WERI-Rb-1 (cell line): ENCODE data around the gene KRTAP5-8.

Experiments used
- DNase-seq: peaks from one replicate; pipeline ENCODE4 v3.0.0-alpha.2; 2020
- H3K27ac ChIP-seq: fragments of 250-450 bp; sonication (Bioruptor Pico); 2 replicates; pipeline ENCODE4 v1.5.1; 2020; ENCODE audit warnings: mild to moderate bottlenecking, moderate library complexity
- H3K27me3 ChIP-seq: fragments of 250-450 bp; sonication (Bioruptor Pico); 2 replicates; pipeline ENCODE4 v1.5.1; 2021; ENCODE audit warnings: mild to moderate bottlenecking, low read depth, moderate library complexity; ENCODE audit not compliant: insufficient read depth, severe bottlenecking
- H3K36me3 ChIP-seq: fragments of 250-450 bp; sonication (Bioruptor Pico); 2 replicates; pipeline ENCODE4 v1.5.1; 2020; ENCODE audit warnings: mild to moderate bottlenecking, moderate library complexity
- H3K4me3 ChIP-seq: 2 replicates; pipeline ENCODE4 v1.5.1; 2011; ENCODE audit warnings: low read depth, mild to moderate bottlenecking, control low read depth, low read length
- H3K9me3 ChIP-seq: fragments of 250-450 bp; sonication (Bioruptor Pico); 2 replicates; pipeline ENCODE4 v1.5.1; 2021; ENCODE audit warnings: mild to moderate bottlenecking, moderate library complexity; ENCODE audit not compliant: severe bottlenecking
- CTCF ChIP-seq: IDR thresholded peaks from 2 replicates; pipeline ENCODE4 v1.5.1; 2011; ENCODE audit warnings: low read depth, mild to moderate bottlenecking, control low read depth, inconsistent platforms, low read length

Gene KRTAP5-8

GRCh38 chr11:71551711-71552110 lies 13.9 kb downstream of the KRTAP5-8 start:
- TF ChIP-seq CTCF: no peak
- H3K9me3 ChIP-seq: no peaks in the 10 kb centered on the region
- no peak for DNase-seq
- H3K36me3 ChIP-seq: no peaks in the 10 kb centered on the region
- no peaks in the 10 kb centered on the region for H3K27me3 ChIP-seq
- no peak overlapping the region for H3K27ac ChIP-seq
- no peak overlapping the region for H3K4me3 ChIP-seq

GRCh38 chr11:71554996-71555395 lies 17.2 kb downstream of the KRTAP5-8 start:
- Histone ChIP-seq H3K9me3 (no peaks in the 10 kb centered on the region), H3K27me3 (no peaks in the 10 kb centered on the region), H3K4me3 (no peak overlapping the region), H3K27ac (no peak overlapping the region), H3K36me3 (no peaks in the 10 kb centered on the region)
- TF ChIP-seq CTCF: no peak
- DNase-seq: no peak

GRCh38 chr11:71555508-71555907 lies 17.7 kb downstream of the KRTAP5-8 start:
- TF ChIP-seq CTCF: no peak
- Histone ChIP-seq H3K9me3 (no peaks in the 10 kb centered on the region), H3K36me3 (no peaks in the 10 kb centered on the region), H3K4me3 (no peak overlapping the region), H3K27me3 (no peaks in the 10 kb centered on the region), H3K27ac (no peak overlapping the region)
- DNase-seq: no peak

GRCh38 chr11:71556018-71556417 lies 18.2 kb downstream of the KRTAP5-8 start:
- no peaks in the 10 kb centered on the region for H3K9me3 ChIP-seq
- no peak for TF ChIP-seq CTCF
- no peaks in the 10 kb centered on the region for H3K36me3 ChIP-seq
- DNase-seq: no peak
- H3K27me3 ChIP-seq: no peaks in the 10 kb centered on the region
- H3K27ac ChIP-seq: no peak overlapping the region
- H3K4me3 ChIP-seq: no peak overlapping the region

GRCh38 chr11:71557257-71557656 lies 19.4 kb downstream of the KRTAP5-8 start:
- no peaks in the 10 kb centered on the region for H3K27me3 ChIP-seq
- H3K36me3 ChIP-seq: no peaks in the 10 kb centered on the region
- DNase-seq: no peak
- H3K4me3 ChIP-seq: no peak overlapping the region
- H3K9me3 ChIP-seq: no peaks in the 10 kb centered on the region
- TF ChIP-seq CTCF: no peak
- no peak overlapping the region for H3K27ac ChIP-seq

GRCh38 chr11:71558996-71559395 lies 21.2 kb downstream of the KRTAP5-8 start:
- TF ChIP-seq CTCF: no peak
- Histone ChIP-seq H3K36me3 (no peaks in the 10 kb centered on the region), H3K4me3 (no peak overlapping the region), H3K27ac (no peak overlapping the region), H3K27me3 (no peaks in the 10 kb centered on the region), H3K9me3 (no peaks in the 10 kb centered on the region)
- DNase-seq: no peak
